ENCODE results near the gene STAMBP.

STAMBP gene

GRCh38 chr2:73915437-73915993, 86.8 kb downstream of the STAMBP start:
- no peaks in the 10 kb centered on the region for H3K27me3 ChIP-seq (ENCODE audit: control insufficient read depth in 3 of 3, insufficient read depth in 3 of 3, low read depth in 1 of 3, low read length in 3 of 3)
- H2BK15ac ChIP-seq (ENCODE audit: low read length): no peak overlapping the region
- no peak for DNase-seq (ENCODE audit: low spot score)
- no peak overlapping the region for H3K4me2 ChIP-seq (ENCODE audit: insufficient read depth, low read length, poor library complexity, severe bottlenecking)
- H3K14ac ChIP-seq (ENCODE audit: low read length): no peak overlapping the region
- no peak overlapping the region for H2BK5ac ChIP-seq (ENCODE audit: low read length)
- H2AK5ac ChIP-seq (ENCODE audit: low read depth, low read length): no peak overlapping the region
- no peak overlapping the region for H3K23ac ChIP-seq (ENCODE audit: low read depth, low read length, poor library complexity)
- no peak overlapping the region for H4K8ac ChIP-seq (ENCODE audit: low read depth, low read length)
- H3K79me1 ChIP-seq (ENCODE audit: low read depth, low read length): no peaks in the 10 kb centered on the region
- H2BK12ac ChIP-seq (ENCODE audit: low read length): no peak overlapping the region
- no peak overlapping the region for H3K27ac ChIP-seq (replicated peaks; ENCODE audit: low read length)
- no peaks in the 10 kb centered on the region for H3K36me3 ChIP-seq (replicated peaks in 1 of 2; ENCODE audit: control insufficient read depth in 2 of 2, insufficient read depth in 2 of 2, low read length in 2 of 2)
- no peak overlapping the region for H3K4ac ChIP-seq (ENCODE audit: low read length)
- H2AFZ ChIP-seq (ENCODE audit: low read length): no peak overlapping the region
- no peaks in the 10 kb centered on the region for H3K9me3 ChIP-seq (replicated peaks in 1 of 2; ENCODE audit: control insufficient read depth in 2 of 2, insufficient read depth in 1 of 2, low read depth in 1 of 2, low read length in 2 of 2)
- no peaks in the 10 kb centered on the region for H3K4me1 ChIP-seq (ENCODE audit: control insufficient read depth in 2 of 2, insufficient read depth in 1 of 2, low read depth in 1 of 2, low read length in 2 of 2)
- H3K9ac ChIP-seq (ENCODE audit: low read depth, low read length, poor library complexity): no peak overlapping the region
- no peak overlapping the region for H3K18ac ChIP-seq (ENCODE audit: low read length)
- H3K4me3 ChIP-seq (ENCODE audit: low read length in 2 of 2): no peak overlapping the region
- H4K91ac ChIP-seq (ENCODE audit: low read depth, low read length, poor library complexity): no peak overlapping the region
- no CpG with 5 or more reads among the region's 5 CpGs for WGBS, 2 donors (ENCODE audit: extremely low coverage in 2 of 2, insufficient read length in 2 of 2, insufficient replicate concordance in 1 of 2)
- no peak overlapping the region for H2BK120ac ChIP-seq (ENCODE audit: low read depth, low read length)

GRCh38 chr2:73916666-73917065, 87.9 kb downstream of the STAMBP start:
- Histone ChIP-seq H4K91ac (ENCODE audit: low read depth, low read length, poor library complexity) (no peak overlapping the region), H3K4me3 (ENCODE audit: low read length in 2 of 2) (no peak overlapping the region), H2BK5ac (ENCODE audit: low read length) (no peak overlapping the region), H3K27ac (replicated peaks; ENCODE audit: low read length) (no peak overlapping the region), H3K18ac (ENCODE audit: low read length) (no peak overlapping the region), H2BK12ac (ENCODE audit: low read length) (no peak overlapping the region), H2AFZ (ENCODE audit: low read length) (no peak overlapping the region), H2BK120ac (ENCODE audit: low read depth, low read length) (no peak overlapping the region), H2AK5ac (ENCODE audit: low read depth, low read length) (no peak overlapping the region), H4K8ac (ENCODE audit: low read depth, low read length) (no peak overlapping the region), H3K4ac (ENCODE audit: low read length) (no peak overlapping the region), H2BK15ac (ENCODE audit: low read length) (no peak overlapping the region), H3K27me3 (ENCODE audit: control insufficient read depth in 3 of 3, insufficient read depth in 3 of 3, low read depth in 1 of 3, low read length in 3 of 3) (peaks cover 0 to 10% (median 0%) of the 10 kb centered on the region in 3 experiments), H3K4me2 (ENCODE audit: insufficient read depth, low read length, poor library complexity, severe bottlenecking) (no peak overlapping the region), H3K14ac (ENCODE audit: low read length) (no peak overlapping the region), H3K23ac (ENCODE audit: low read depth, low read length, poor library complexity) (no peak overlapping the region), H3K9ac (ENCODE audit: low read depth, low read length, poor library complexity) (no peak overlapping the region), H3K4me1 (ENCODE audit: control insufficient read depth in 2 of 2, insufficient read depth in 1 of 2, low read depth in 1 of 2, low read length in 2 of 2) (peaks cover 0 to 2% of the 10 kb centered on the region in 2 donors), H3K79me1 (ENCODE audit: low read depth, low read length) (no peaks in the 10 kb centered on the region), H3K36me3 (replicated peaks in 1 of 2; ENCODE audit: control insufficient read depth in 2 of 2, insufficient read depth in 2 of 2, low read length in 2 of 2) (no peaks in the 10 kb centered on the region), H3K9me3 (replicated peaks in 1 of 2; ENCODE audit: control insufficient read depth in 2 of 2, insufficient read depth in 1 of 2, low read depth in 1 of 2, low read length in 2 of 2) (no peaks in the 10 kb centered on the region)
- DNase-seq (ENCODE audit: low spot score): no peak
- WGBS, 2 donors (ENCODE audit: extremely low coverage in 2 of 2, insufficient read length in 2 of 2, insufficient replicate concordance in 1 of 2): no CpG with 5 or more reads among the region's 2 CpGs

- no peak overlapping the region for H3K4ac ChIP-seq (ENCODE audit: low read length)
- H4K8ac ChIP-seq (ENCODE audit: low read depth, low read length): no peak overlapping the region
- peaks cover 0 to 2% of the 10 kb centered on the region in 2 donors for H3K4me1 ChIP-seq (ENCODE audit: control insufficient read depth in 2 of 2, insufficient read depth in 1 of 2, low read depth in 1 of 2, low read length in 2 of 2)
- H2BK120ac ChIP-seq (ENCODE audit: low read depth, low read length): no peak overlapping the region
- no peaks in the 10 kb centered on the region for H3K36me3 ChIP-seq (replicated peaks in 1 of 2; ENCODE audit: control insufficient read depth in 2 of 2, insufficient read depth in 2 of 2, low read length in 2 of 2)
- no peak for DNase-seq (ENCODE audit: low spot score)
- H2AFZ ChIP-seq (ENCODE audit: low read length): no peak overlapping the region
- no peak overlapping the region for H3K18ac ChIP-seq (ENCODE audit: low read length)
- no peak overlapping the region for H3K23ac ChIP-seq (ENCODE audit: low read depth, low read length, poor library complexity)
- H2BK12ac ChIP-seq (ENCODE audit: low read length): no peak overlapping the region
- no peak overlapping the region for H2AK5ac ChIP-seq (ENCODE audit: low read depth, low read length)
- no peak overlapping the region for H3K27ac ChIP-seq (replicated peaks; ENCODE audit: low read length)
- H3K14ac ChIP-seq (ENCODE audit: low read length): no peak overlapping the region
- no peak overlapping the region for H3K4me3 ChIP-seq (ENCODE audit: low read length in 2 of 2)
- no peak overlapping the region for H2BK5ac ChIP-seq (ENCODE audit: low read length)
- no peaks in the 10 kb centered on the region for H3K79me1 ChIP-seq (ENCODE audit: low read depth, low read length)
- no peak overlapping the region for H3K9ac ChIP-seq (ENCODE audit: low read depth, low read length, poor library complexity)
- WGBS, 2 donors (ENCODE audit: extremely low coverage in 2 of 2, insufficient read length in 2 of 2, insufficient replicate concordance in 1 of 2): no CpG with 5 or more reads among the region's 2 CpGs
- no peak overlapping the region for H2BK15ac ChIP-seq (ENCODE audit: low read length)
- no peaks in the 10 kb centered on the region for H3K9me3 ChIP-seq (replicated peaks in 1 of 2; ENCODE audit: control insufficient read depth in 2 of 2, insufficient read depth in 1 of 2, low read depth in 1 of 2, low read length in 2 of 2)
- peaks cover 0 to 16% (median 0%) of the 10 kb centered on the region in 3 experiments for H3K27me3 ChIP-seq (ENCODE audit: control insufficient read depth in 3 of 3, insufficient read depth in 3 of 3, low read depth in 1 of 3, low read length in 3 of 3)
- H3K4me2 ChIP-seq (ENCODE audit: insufficient read depth, low read length, poor library complexity, severe bottlenecking): no peak overlapping the region
- no peak overlapping the region for H4K91ac ChIP-seq (ENCODE audit: low read depth, low read length, poor library complexity)
Measured at GRCh38 chr2:73917296-73917695, 88.5 kb downstream of the STAMBP start.

- Histone ChIP-seq H3K79me1 (ENCODE audit: low read depth, low read length) (no peaks in the 10 kb centered on the region), H2BK5ac (ENCODE audit: low read length) (no peak overlapping the region), H3K14ac (ENCODE audit: low read length) (no peak overlapping the region), H3K4me2 (ENCODE audit: insufficient read depth, low read length, poor library complexity, severe bottlenecking) (no peak overlapping the region), H4K91ac (ENCODE audit: low read depth, low read length, poor library complexity) (no peak overlapping the region), H2BK15ac (ENCODE audit: low read length) (no peak overlapping the region), H3K23ac (ENCODE audit: low read depth, low read length, poor library complexity) (no peak overlapping the region), H3K36me3 (replicated peaks in 1 of 2; ENCODE audit: control insufficient read depth in 2 of 2, insufficient read depth in 2 of 2, low read length in 2 of 2) (no peaks in the 10 kb centered on the region), H3K4me3 (ENCODE audit: low read length in 2 of 2) (no peak overlapping the region), H4K8ac (ENCODE audit: low read depth, low read length) (no peak overlapping the region), H2BK12ac (ENCODE audit: low read length) (no peak overlapping the region), H2AK5ac (ENCODE audit: low read depth, low read length) (no peak overlapping the region), H3K27ac (replicated peaks; ENCODE audit: low read length) (no peak overlapping the region), H3K4me1 (ENCODE audit: control insufficient read depth in 2 of 2, insufficient read depth in 1 of 2, low read depth in 1 of 2, low read length in 2 of 2) (peaks cover 0 to 2% of the 10 kb centered on the region in 2 donors), H3K18ac (ENCODE audit: low read length) (no peak overlapping the region), H3K9ac (ENCODE audit: low read depth, low read length, poor library complexity) (no peak overlapping the region), H3K27me3 (ENCODE audit: control insufficient read depth in 3 of 3, insufficient read depth in 3 of 3, low read depth in 1 of 3, low read length in 3 of 3) (peaks cover 0 to 21% (median 0%) of the 10 kb centered on the region in 3 experiments), H2AFZ (ENCODE audit: low read length) (no peak overlapping the region), H2BK120ac (ENCODE audit: low read depth, low read length) (no peak overlapping the region), H3K4ac (ENCODE audit: low read length) (no peak overlapping the region), H3K9me3 (replicated peaks in 1 of 2; ENCODE audit: control insufficient read depth in 2 of 2, insufficient read depth in 1 of 2, low read depth in 1 of 2, low read length in 2 of 2) (no peaks in the 10 kb centered on the region)
- no peak for DNase-seq (ENCODE audit: low spot score)
- no CpG with 5 or more reads among the region's 4 CpGs for WGBS, 2 donors (ENCODE audit: extremely low coverage in 2 of 2, insufficient read length in 2 of 2, insufficient replicate concordance in 1 of 2)
Measured at GRCh38 chr2:73917696-73918207, 89.0 kb downstream of the STAMBP start.

Measured in neuronal stem cell (in vitro differentiated cells).